B cell (primary cell): ENCODE data around the gene WDR64. TPM values are rescaled to one million over a fixed set of nuclear protein-coding genes. Genes with fewer than 3 reads are reported as not detected.

Experiments
- ATAC-seq: fragments of 200-7000 bp; cut with Tn5 transposase; one replicate; pipeline ENCODE4 v1.10.0; 2021; ENCODE audit warnings: low read depth, mild to moderate bottlenecking, moderate number of reproducible peaks, moderate library complexity
- CTCF ChIA-PET: fragments of 350-600 bp; sonication (Branson Sonifier 250); formaldehyde crosslinking; loops from one replicate; lab custom pipeline; 2021; ENCODE audit warnings: antibody characterized with exemption, inconsistent platforms; lab: Charles Lee
- POLR2A ChIA-PET: fragments of 350-600 bp; sonication (Branson Sonifier 250); formaldehyde crosslinking; loops from one replicate; lab custom pipeline; 2021; ENCODE audit warnings: antibody characterized with exemption; lab: Charles Lee
- DNase-seq: peaks from one replicate; pipeline ENCODE4 v3.0.0; 2013
- H2AFZ ChIP-seq: 2 replicates; pipeline ENCODE4 v1.6.1; 2012; ENCODE audit warnings: mild to moderate bottlenecking, low read depth, low read length; ENCODE audit not compliant: insufficient read depth, poor library complexity, severe bottlenecking
- H3K27ac ChIP-seq, 2 donors: 1 replicate in 1 of 2; 2 replicates in 1 of 2; pipeline ENCODE4 v1.5.1; 2012 to 2013; ENCODE audit warnings: low read length in 2 of 2, mild to moderate bottlenecking in 2 of 2, moderate library complexity in 1 of 2
- H3K27me3 ChIP-seq, 4 experiments: fragments of 200-600 bp in 1 of 4; sonication (generic) in 1 of 4; replicated peaks in 1 of 4; 1 replicate in 2 of 4; 2 replicates in 2 of 4; pipeline versions ENCODE4 v1.6.1 to v1.7.0; 2013 to 2016; ENCODE audit warnings: low read length in 3 of 4, mild to moderate bottlenecking in 2 of 4, mixed read lengths in 1 of 4, moderate library complexity in 1 of 4; ENCODE audit not compliant: insufficient read depth in 4 of 4, control insufficient read depth in 3 of 4; ENCODE audit errors: control extremely low read depth in 1 of 4
- H3K36me3 ChIP-seq, 2 experiments: replicated peaks in 1 of 2; 1 replicate in 1 of 2; 2 replicates in 1 of 2; pipeline versions ENCODE4 v1.6.1 to v1.7.1; 2013; ENCODE audit warnings: low read length in 1 of 2; ENCODE audit not compliant: insufficient read depth in 2 of 2, control insufficient read depth in 1 of 2; ENCODE audit errors: control extremely low read depth in 1 of 2, extremely low read depth in 1 of 2
- H3K4me1 ChIP-seq, 2 donors: fragments of 200-600 bp in 1 of 2; sonication (generic) in 1 of 2; 1 replicate in 1 of 2; 2 replicates in 1 of 2; pipeline versions ENCODE4 v1.5.1 to v1.6.1; 2013 to 2017; ENCODE audit warnings: low read length in 2 of 2; ENCODE audit not compliant: control insufficient read depth in 2 of 2, insufficient read depth in 2 of 2
- H3K4me2 ChIP-seq: replicated peaks from 2 replicates; pipeline ENCODE3; 2012; ENCODE audit warnings: mild to moderate bottlenecking, low read depth, low read length; ENCODE audit not compliant: poor library complexity, severe bottlenecking
- H3K4me3 ChIP-seq, 5 experiments: fragments of 200-600 bp in 1 of 5; sonication (generic) in 1 of 5; 1 replicate in 3 of 5; 2 replicates in 2 of 5; pipeline versions ENCODE4 v1.5.1 to v1.7.0; 2011 to 2016; ENCODE audit warnings: low read length in 4 of 5, mild to moderate bottlenecking in 4 of 5, low read depth in 2 of 5, control low read depth in 1 of 5, moderate library complexity in 1 of 5; ENCODE audit not compliant: insufficient read depth in 1 of 5; ENCODE audit errors: control extremely low read depth in 1 of 5, extremely low read depth in 1 of 5
- H3K79me2 ChIP-seq: fragments of 200-600 bp; sonication (generic); one replicate; pipeline ENCODE4 v1.6.0; 2016; ENCODE audit warnings: low read length; ENCODE audit not compliant: control insufficient read depth, insufficient read depth
- H3K9ac ChIP-seq: fragments of 200-600 bp; sonication (generic); 2 replicates; pipeline ENCODE4 v1.6.1; 2017; ENCODE audit warnings: mild to moderate bottlenecking, low read length, moderate library complexity
- H3K9me3 ChIP-seq, 3 donors: one replicate each; pipeline versions ENCODE4 v1.6.1 to v1.7.1; 2013; ENCODE audit warnings: low read length in 2 of 3; ENCODE audit not compliant: control insufficient read depth in 2 of 3, insufficient read depth in 1 of 3; ENCODE audit errors: control extremely low read depth in 1 of 3
- H4K20me1 ChIP-seq: 2 replicates; pipeline ENCODE4 v1.6.0; 2012; ENCODE audit warnings: mild to moderate bottlenecking, low read length; ENCODE audit not compliant: insufficient read depth, control insufficient read depth, poor library complexity, severe bottlenecking
- H3K27ac Mint-ChIP-seq: one replicate; pipeline ENCODE4 v1.8.0; 2021; ENCODE audit warnings: mixed read lengths
- H3K27me3 Mint-ChIP-seq: one replicate; pipeline ENCODE4 v1.8.0; 2021; ENCODE audit warnings: mixed read lengths
- H3K4me1 Mint-ChIP-seq: one replicate; pipeline ENCODE4 v1.8.0; 2021; ENCODE audit warnings: mixed read lengths
- H3K4me3 Mint-ChIP-seq: one replicate; pipeline ENCODE4 v1.8.0; 2021; ENCODE audit warnings: mixed read lengths
- H3K9me3 Mint-ChIP-seq: one replicate; pipeline ENCODE4 v1.8.0; 2022; ENCODE audit warnings: mixed read lengths; ENCODE audit not compliant: insufficient read depth
- CTCF ChIP-seq: fragments of 200-600 bp; IDR thresholded peaks from one replicate; pipeline ENCODE4 v1.8.0; 2022; ENCODE audit warnings: antibody characterized with exemption, mild to moderate bottlenecking
- EZH2 ChIP-seq: IDR thresholded peaks from 2 replicates; pipeline ENCODE4 v1.6.1; 2012; ENCODE audit warnings: borderline replicate concordance, low read depth, mild to moderate bottlenecking, moderate library complexity, low read length; ENCODE audit not compliant: insufficient read depth, poor library complexity, severe bottlenecking
- WGBS: methylation state at CpG from one replicate; pipeline ENCODE4 v1.1.5; 2013; ENCODE audit warnings: missing lambda C conversion rate; ENCODE audit not compliant: insufficient coverage; 5-methylcytosine and 5-hydroxymethylcytosine counted together
- intact Hi-C: fragments of 100-400 bp; cut with micrococcal nuclease; formaldehyde crosslinking; loops from one replicate; pipeline ENCODE4 v1.10.0; 2022
- polyA plus RNA-seq: library from polyadenylated mRNA; depleted of rRNA; stranded (reverse); fragments of >200 nt; gene quantifications from 2 replicates; pipeline ENCODE4 v1.2.3, GENCODE V29; 2012
- total RNA-seq, 2 donors: library from RNA; stranded (reverse); fragments of 120-200 nt in 1 of 2; gene quantifications; 1 replicate in 1 of 2; 2 replicates in 1 of 2; pipeline versions ENCODE4 v1.2.3 to v1.2.4, GENCODE V29; 2013 to 2022

WDR64 gene
- total and polyA plus RNA-seq, 2 donors (not counting 1 experiment from before 2014, with no cell fraction given): 0.13 TPM; not detected in 1

GRCh38 chr1:241819340-241819866 is 167.3 kb downstream of the WDR64 start:
- no peak overlapping the region for H2AFZ ChIP-seq
- no peak for DNase-seq
- WGBS: 96% methylated on average over 3 of the region's 4 CpGs
- ChIA-PET CTCF (no interaction called here), POLR2A (no interaction called here)
- H3K79me2 ChIP-seq: no peaks in the 10 kb centered on the region
- intact Hi-C loops: no loop called here
- H3K9ac ChIP-seq: no peak overlapping the region
- no peak for TF ChIP-seq CTCF
- TF ChIP-seq EZH2: no peak
- Mint-ChIP-seq H3K4me1 (peaks cover 10% of the 10 kb centered on the region), H3K27ac (no peak overlapping the region), H3K9me3 (no peaks in the 10 kb centered on the region), H3K4me3 (no peak overlapping the region), H3K27me3 (peaks cover 10% of the 10 kb centered on the region)
- H3K36me3 ChIP-seq: no peaks in the 10 kb centered on the region
- H4K20me1 ChIP-seq: no peaks in the 10 kb centered on the region
- no peak for ATAC-seq
- H3K27me3 ChIP-seq: no peaks in the 10 kb centered on the region
- no peak overlapping the region for H3K4me2 ChIP-seq
- H3K4me1 ChIP-seq: peaks cover 7 to 11% of the 10 kb centered on the region in 2 donors
- no peak overlapping the region for H3K4me3 ChIP-seq
- no peak overlapping the region for H3K27ac ChIP-seq
- H3K9me3 ChIP-seq: no peaks in the 10 kb centered on the region

DNA sequence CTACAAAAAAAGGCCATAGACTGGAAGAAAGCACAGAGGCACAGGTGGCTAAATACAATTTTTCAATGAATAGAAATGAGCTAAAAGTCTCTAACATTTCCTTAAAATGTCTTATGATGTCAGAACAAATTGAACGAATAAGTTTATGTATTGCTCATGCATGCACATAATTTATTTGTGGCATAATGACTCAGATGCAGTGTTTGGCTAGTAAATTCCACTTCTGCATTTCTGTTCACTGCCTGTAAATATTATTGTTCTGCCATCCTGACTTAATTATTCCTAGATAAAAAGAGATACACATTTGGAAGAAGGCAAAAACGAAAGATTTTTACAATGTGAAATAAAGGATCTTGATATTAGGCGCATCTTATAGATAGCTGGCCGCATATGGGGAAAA is 169.3 kb downstream of the WDR64 start:
- no CpG with 5 or more reads among the region's 4 CpGs for WGBS
- intact Hi-C loops: no loop called here
- H2AFZ ChIP-seq: no peak overlapping the region
- H3K9ac ChIP-seq: no peak overlapping the region
- H3K9me3 Mint-ChIP-seq: no peaks in the 10 kb centered on the region
- no peaks in the 10 kb centered on the region for H3K79me2 ChIP-seq
- POLR2A ChIA-PET: no interaction called here
- no peak overlapping the region for H3K4me2 ChIP-seq
- no peak overlapping the region for H3K27ac Mint-ChIP-seq
- DNase-seq: no peak
- CTCF ChIA-PET: interaction anchor here (0.7 kb wide), 1 partner anchor 10 kb away, joined by 3 read pairs; no protein-coding TSS in a partner anchor
- TF ChIP-seq CTCF: no peak
- no peak for TF ChIP-seq EZH2
- no peak for ATAC-seq
- H4K20me1 ChIP-seq: no peaks in the 10 kb centered on the region
- peaks cover 10% of the 10 kb centered on the region for H3K4me1 Mint-ChIP-seq
- H3K4me3 Mint-ChIP-seq: no peak overlapping the region
- H3K4me1 ChIP-seq: peaks cover 7 to 11% of the 10 kb centered on the region in 2 donors
- no peaks in the 10 kb centered on the region for H3K9me3 ChIP-seq
- no peak overlapping the region for H3K27ac ChIP-seq
- no peak overlapping the region for H3K4me3 ChIP-seq
- no peaks in the 10 kb centered on the region for H3K36me3 ChIP-seq
- H3K27me3 ChIP-seq: no peaks in the 10 kb centered on the region
- H3K27me3 Mint-ChIP-seq: peaks cover 6% of the 10 kb centered on the region
